ENCODE data around the gene SETD1A. TPM values are rescaled to one million over a fixed set of nuclear protein-coding genes. Genes with fewer than 3 reads are reported as not detected.

The SETD1A gene
- total and polyA plus RNA-seq, 9 of the 15 experiments (the other 6 are each of a cell fraction or from before 2014, with no cell fraction given): 0.08 to 36.0 (median 4.2) TPM

DNA sequence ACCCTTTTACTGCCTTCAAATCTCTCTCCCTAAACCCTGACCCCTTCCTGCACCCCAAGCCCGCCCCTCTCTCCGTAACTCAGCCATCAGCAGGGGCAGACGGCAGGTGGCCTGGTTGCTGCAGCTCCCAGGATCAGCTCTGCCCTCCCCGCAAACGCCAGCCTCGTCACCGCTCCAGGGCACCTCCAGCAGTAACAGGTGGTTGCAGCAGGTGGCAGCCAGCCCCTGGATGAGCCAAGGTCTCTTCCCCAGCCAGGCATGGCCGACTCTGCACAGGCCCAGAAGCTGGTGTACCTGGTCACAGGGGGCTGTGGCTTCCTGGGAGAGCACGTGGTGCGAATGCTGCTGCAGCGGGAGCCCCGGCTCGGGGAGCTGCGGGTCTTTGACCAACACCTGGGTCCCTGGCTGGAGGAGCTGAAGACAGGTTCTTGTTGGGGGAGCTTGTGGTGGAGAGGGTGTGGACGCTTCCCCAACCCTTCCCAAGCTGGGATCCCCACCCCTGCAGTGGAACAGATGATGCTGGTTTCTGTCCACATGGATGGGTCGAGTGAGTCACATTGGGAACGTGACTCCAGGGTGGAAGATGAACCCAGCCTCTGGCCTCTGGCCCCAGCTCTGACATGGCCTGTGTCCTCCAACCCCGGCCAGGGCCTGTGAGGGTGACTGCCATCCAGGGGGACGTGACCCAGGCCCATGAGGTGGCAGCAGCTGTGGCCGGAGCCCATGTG lies 28.0 kb downstream of the SETD1A start (continued):
- TF ChIP-seq CEBPG (CRISPR knock-in tag; IDR thresholded peaks at IDR 0.05) (no peak), CEBPG (tag; conservative IDR thresholded peaks at IDR 0.05 in 1 of 2, IDR thresholded peaks at IDR 0.05 in 1 of 2) (no peak), PML (IDR thresholded peaks at IDR 0.05; ENCODE audit: low read length) (no peak), RB1 (IDR thresholded peaks at IDR 0.05; ENCODE audit: low read depth) (no peak; the same call in 1 of the 2 replicates), GATAD2A (IDR thresholded peaks at IDR 0.05) (no peak), MTF1 (CRISPR knock-in tag; IDR thresholded peaks at IDR 0.05; ENCODE audit: borderline replicate concordance) (no peak), TSC22D4 (tag; IDR thresholded peaks at IDR 0.05) (no peak), SIN3B (IDR thresholded peaks at IDR 0.05; ENCODE audit: low read depth) (no peak), SIRT6 (IDR thresholded peaks at IDR 0.05; ENCODE audit: low read depth, low read length) (no peak), ESRRA (IDR thresholded peaks at IDR 0.05; ENCODE audit: borderline replicate concordance, low read depth) (no peak), NONO (IDR thresholded peaks at IDR 0.05; ENCODE audit: low read depth in 2 of 2, low read length in 1 of 2) (no peak), JUND (IDR thresholded peaks at IDR 0.05; ENCODE audit: borderline replicate concordance, low read depth, low read length) (peak; percentile 7; the same call in 1 of the 2 replicates), JUND (tag; IDR thresholded peaks at IDR 0.05; ENCODE audit: borderline replicate concordance, low read depth, low read length) (no peak), DPF2 (IDR thresholded peaks at IDR 0.05) (no peak), RHOXF2B (CRISPR knock-in tag; conservative IDR thresholded peaks at IDR 0.05) (no peak), ETV5 (CRISPR knock-in tag; IDR thresholded peaks at IDR 0.05; ENCODE audit: low read depth) (no peak), MTA3 (IDR thresholded peaks at IDR 0.05; ENCODE audit: borderline replicate concordance) (no peak), PHF20 (IDR thresholded peaks at IDR 0.05; ENCODE audit: partially characterized antibody) (no peak), KDM4B (IDR thresholded peaks at IDR 0.05; ENCODE audit: borderline replicate concordance in 2 of 2, low read depth in 1 of 2) (no peak), ZNF77 (CRISPR knock-in tag; IDR thresholded peaks at IDR 0.05) (no peak), MYBL2 (IDR thresholded peaks at IDR 0.05; ENCODE audit: low read depth) (no peak), MYBL2 (CRISPR knock-in tag; IDR thresholded peaks at IDR 0.05; ENCODE audit: borderline replicate concordance) (no peak)
- TF ChIP-seq, protein P1, sequence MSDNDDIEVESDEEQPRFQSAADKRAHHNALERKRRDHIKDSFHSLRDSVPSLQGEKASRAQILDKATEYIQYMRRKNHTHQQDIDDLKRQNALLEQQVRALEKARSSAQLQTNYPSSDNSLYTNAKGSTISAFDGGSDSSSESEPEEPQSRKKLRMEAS (CRISPR knock-in tag; IDR thresholded peaks at IDR 0.05): peak; percentile 88
- TF ChIP-seq, protein P2, sequence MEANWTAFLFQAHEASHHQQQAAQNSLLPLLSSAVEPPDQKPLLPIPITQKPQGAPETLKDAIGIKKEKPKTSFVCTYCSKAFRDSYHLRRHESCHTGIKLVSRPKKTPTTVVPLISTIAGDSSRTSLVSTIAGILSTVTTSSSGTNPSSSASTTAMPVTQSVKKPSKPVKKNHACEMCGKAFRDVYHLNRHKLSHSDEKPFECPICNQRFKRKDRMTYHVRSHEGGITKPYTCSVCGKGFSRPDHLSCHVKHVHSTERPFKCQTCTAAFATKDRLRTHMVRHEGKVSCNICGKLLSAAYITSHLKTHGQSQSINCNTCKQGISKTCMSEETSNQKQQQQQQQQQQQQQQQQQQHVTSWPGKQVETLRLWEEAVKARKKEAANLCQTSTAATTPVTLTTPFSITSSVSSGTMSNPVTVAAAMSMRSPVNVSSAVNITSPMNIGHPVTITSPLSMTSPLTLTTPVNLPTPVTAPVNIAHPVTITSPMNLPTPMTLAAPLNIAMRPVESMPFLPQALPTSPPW (CRISPR knock-in tag; IDR thresholded peaks at IDR 0.05): no peak
- TF ChIP-seq, protein P3, sequence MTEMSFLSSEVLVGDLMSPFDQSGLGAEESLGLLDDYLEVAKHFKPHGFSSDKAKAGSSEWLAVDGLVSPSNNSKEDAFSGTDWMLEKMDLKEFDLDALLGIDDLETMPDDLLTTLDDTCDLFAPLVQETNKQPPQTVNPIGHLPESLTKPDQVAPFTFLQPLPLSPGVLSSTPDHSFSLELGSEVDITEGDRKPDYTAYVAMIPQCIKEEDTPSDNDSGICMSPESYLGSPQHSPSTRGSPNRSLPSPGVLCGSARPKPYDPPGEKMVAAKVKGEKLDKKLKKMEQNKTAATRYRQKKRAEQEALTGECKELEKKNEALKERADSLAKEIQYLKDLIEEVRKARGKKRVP (CRISPR knock-in tag; IDR thresholded peaks at IDR 0.05): no peak
- TF ChIP-seq, protein P4, sequence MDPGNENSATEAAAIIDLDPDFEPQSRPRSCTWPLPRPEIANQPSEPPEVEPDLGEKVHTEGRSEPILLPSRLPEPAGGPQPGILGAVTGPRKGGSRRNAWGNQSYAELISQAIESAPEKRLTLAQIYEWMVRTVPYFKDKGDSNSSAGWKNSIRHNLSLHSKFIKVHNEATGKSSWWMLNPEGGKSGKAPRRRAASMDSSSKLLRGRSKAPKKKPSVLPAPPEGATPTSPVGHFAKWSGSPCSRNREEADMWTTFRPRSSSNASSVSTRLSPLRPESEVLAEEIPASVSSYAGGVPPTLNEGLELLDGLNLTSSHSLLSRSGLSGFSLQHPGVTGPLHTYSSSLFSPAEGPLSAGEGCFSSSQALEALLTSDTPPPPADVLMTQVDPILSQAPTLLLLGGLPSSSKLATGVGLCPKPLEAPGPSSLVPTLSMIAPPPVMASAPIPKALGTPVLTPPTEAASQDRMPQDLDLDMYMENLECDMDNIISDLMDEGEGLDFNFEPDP (CRISPR knock-in tag; IDR thresholded peaks at IDR 0.05): no peak
